Measurements from ENCODE around the gene NUDT4. TPM values are rescaled to one million over a fixed set of nuclear protein-coding genes. Genes with fewer than 3 reads are reported as not detected.
"Not testable (repeated sequence)": the region's sequence is repeated elsewhere in the genome, so short reads cannot be mapped to it uniquely, and the experiment has no call there.

NUDT4 gene
- total RNA-seq, 1 experiment from 2014 or later, result 93.8 TPM

- peaks cover 15% of the 10 kb centered on the region for H3K36me3 ChIP-seq (ENCODE audit: insufficient read depth, low read length, poor library complexity, severe bottlenecking)
- intact Hi-C loops (cut with micrococcal nuclease; ENCODE audit: unreplicated experiment), result no loop called here
- H3K4me3 ChIP-seq (ENCODE audit: low read depth, low read length, poor library complexity, severe bottlenecking), result no peak overlapping the region
- TF ChIP-seq EZH2 (IDR thresholded peaks at IDR 0.05; ENCODE audit: borderline replicate concordance, low read depth, low read length, poor library complexity, severe bottlenecking) (no peak), CTCF (conservative IDR thresholded peaks at IDR 0.05; ENCODE audit: low read depth, low read length) (no peak)
- H3K27ac ChIP-seq (ENCODE audit: low read depth, low read length, poor library complexity, severe bottlenecking), result no peak overlapping the region
- no TSS peak for BruUV-seq (replicated peaks)
- H3K4me1 ChIP-seq (ENCODE audit: insufficient read depth, low read length, poor library complexity, severe bottlenecking), result peaks cover 28% of the 10 kb centered on the region
- no peak for DNase-seq (ENCODE audit: low spot score)
- CTCF ChIA-PET, result interaction anchor here (0.5 kb wide), 2 partner anchors 11 to 314 kb away, joined by 3 to 4 read pairs; no protein-coding TSS in a partner anchor
- POLR2A ChIA-PET (ENCODE audit: low non-redundant PET), result no interaction called here
- H3K27me3 ChIP-seq (replicated peaks; ENCODE audit: insufficient read depth, low read depth, low read length, poor library complexity), result no peaks in the 10 kb centered on the region
- H3K9me3 ChIP-seq (ENCODE audit: low read depth, low read length, poor library complexity, severe bottlenecking), result no peaks in the 10 kb centered on the region
Measured at GRCh38 chr12:93408813-93409212, 31.1 kb downstream of the NUDT4 start.

- H3K27ac ChIP-seq (ENCODE audit: low read depth, low read length, poor library complexity, severe bottlenecking); CTCF ChIA-PET; H3K4me3 ChIP-seq (ENCODE audit: low read depth, low read length, poor library complexity, severe bottlenecking); intact Hi-C loops (cut with micrococcal nuclease; ENCODE audit: unreplicated experiment); H3K9me3 ChIP-seq (ENCODE audit: low read depth, low read length, poor library complexity, severe bottlenecking); H3K27me3 ChIP-seq (replicated peaks; ENCODE audit: insufficient read depth, low read depth, low read length, poor library complexity); POLR2A ChIA-PET (ENCODE audit: low non-redundant PET): not testable (repeated sequence)
- DNase-seq (ENCODE audit: low spot score), result peak; percentile 49
- peaks cover 20% of the 10 kb centered on the region for H3K4me1 ChIP-seq (ENCODE audit: insufficient read depth, low read length, poor library complexity, severe bottlenecking)
- peaks cover 13% of the 10 kb centered on the region for H3K36me3 ChIP-seq (ENCODE audit: insufficient read depth, low read length, poor library complexity, severe bottlenecking)
- TSS peak; percentile 80 for BruUV-seq (replicated peaks)
Measured at GRCh38 chr12:93409343-93410187, 31.8 kb downstream of the NUDT4 start.

GRCh38 chr12:93411060-93411459, 33.3 kb downstream of the NUDT4 start:
- CTCF ChIA-PET; POLR2A ChIA-PET (ENCODE audit: low non-redundant PET): not testable (repeated sequence)

GRCh38 chr12:93412396-93412795, 34.7 kb downstream of the NUDT4 start:
- H3K27ac ChIP-seq (ENCODE audit: low read depth, low read length, poor library complexity, severe bottlenecking); H3K4me3 ChIP-seq (ENCODE audit: low read depth, low read length, poor library complexity, severe bottlenecking); H3K9me3 ChIP-seq (ENCODE audit: low read depth, low read length, poor library complexity, severe bottlenecking); H3K36me3 ChIP-seq (ENCODE audit: insufficient read depth, low read length, poor library complexity, severe bottlenecking); BruUV-seq (replicated peaks); H3K27me3 ChIP-seq (replicated peaks; ENCODE audit: insufficient read depth, low read depth, low read length, poor library complexity); DNase-seq (ENCODE audit: low spot score); CTCF ChIA-PET; intact Hi-C loops (cut with micrococcal nuclease; ENCODE audit: unreplicated experiment): not testable (repeated sequence)
- peaks cover 43% of the 10 kb centered on the region for H3K4me1 ChIP-seq (ENCODE audit: insufficient read depth, low read length, poor library complexity, severe bottlenecking)
- POLR2A ChIA-PET (ENCODE audit: low non-redundant PET), result interaction anchor here (0.6 kb wide), 1 partner anchor 331 kb away, joined by 3 read pairs; no protein-coding TSS in a partner anchor

More at GRCh38 chr12:93411060-93411459, 33.3 kb downstream of the NUDT4 start:
- intact Hi-C loops (cut with micrococcal nuclease; ENCODE audit: unreplicated experiment); BruUV-seq (replicated peaks); H3K27me3 ChIP-seq (replicated peaks; ENCODE audit: insufficient read depth, low read depth, low read length, poor library complexity); H3K9me3 ChIP-seq (ENCODE audit: low read depth, low read length, poor library complexity, severe bottlenecking); H3K27ac ChIP-seq (ENCODE audit: low read depth, low read length, poor library complexity, severe bottlenecking); H3K4me3 ChIP-seq (ENCODE audit: low read depth, low read length, poor library complexity, severe bottlenecking); DNase-seq (ENCODE audit: low spot score); H3K36me3 ChIP-seq (ENCODE audit: insufficient read depth, low read length, poor library complexity, severe bottlenecking): not testable (repeated sequence)
- peaks cover 31% of the 10 kb centered on the region for H3K4me1 ChIP-seq (ENCODE audit: insufficient read depth, low read length, poor library complexity, severe bottlenecking)
